SU-DHL-6 (cell line): ENCODE measurements around the gene GULP1.

ENCODE experiments used
- H2AFZ ChIP-seq: fragments of 200-600 bp; sonication (generic); 2 replicates; pipeline ENCODE4 v1.6.1; 2014; ENCODE audit warnings: low read depth, mild to moderate bottlenecking, moderate library complexity, mixed read lengths, antibody characterized with exemption, low read length; ENCODE audit not compliant: severe bottlenecking
- H3F3A ChIP-seq: fragments of 200-600 bp; shearing (Covaris generic); 2 replicates; pipeline ENCODE4 v1.6.0; 2016; ENCODE audit warnings: antibody characterized with exemption, mild to moderate bottlenecking; ENCODE audit not compliant: insufficient read depth
- H3K27ac ChIP-seq: fragments of 200-600 bp; sonication (generic); 2 replicates; pipeline ENCODE4 v1.5.1; 2016; ENCODE audit warnings: low read depth, mild to moderate bottlenecking, low read length, moderate library complexity, mixed read lengths
- H3K27me3 ChIP-seq: fragments of 200-600 bp; sonication (generic), shearing (Covaris generic); 2 replicates; pipeline ENCODE4 v1.6.0; 2014; ENCODE audit warnings: mild to moderate bottlenecking, low read length
- H3K36me3 ChIP-seq: fragments of 200-600 bp; sonication (generic); 2 replicates; pipeline ENCODE4 v1.6.1; 2014; ENCODE audit warnings: mild to moderate bottlenecking, low read length, mixed read lengths
- H3K4me2 ChIP-seq: fragments of 300-600, 200-600 bp; shearing (Covaris generic), sonication (generic); 2 replicates; pipeline ENCODE4 v1.6.0; 2014; ENCODE audit warnings: low read length, low read depth, mild to moderate bottlenecking; ENCODE audit not compliant: poor library complexity, severe bottlenecking
- H3K4me3 ChIP-seq: fragments of 200-600 bp; sonication (generic); 2 replicates; pipeline ENCODE4 v1.5.1; 2014; ENCODE audit warnings: antibody characterized with exemption, low read length, mild to moderate bottlenecking, mixed read lengths; ENCODE audit not compliant: insufficient read depth, poor library complexity, severe bottlenecking
- H3K79me2 ChIP-seq: fragments of 200-600 bp; sonication (generic); 2 replicates; pipeline ENCODE4 v1.6.1; 2014; ENCODE audit warnings: mild to moderate bottlenecking, low read length, moderate library complexity; ENCODE audit not compliant: insufficient read depth
- H3K9ac ChIP-seq: fragments of 200-600 bp; sonication (generic); 2 replicates; pipeline ENCODE4 v1.7.0; 2014; ENCODE audit warnings: mild to moderate bottlenecking, low read length
- H3K9me2 ChIP-seq: fragments of 200-600 bp; sonication (generic); replicated peaks from 2 replicates; pipeline ENCODE4 v1.6.1; 2014; ENCODE audit warnings: low read length; ENCODE audit not compliant: insufficient read depth
- H3K9me3 ChIP-seq: fragments of 200-600 bp; sonication (generic); 2 replicates; pipeline ENCODE4 v1.6.1; 2014; ENCODE audit warnings: low read length, mixed read lengths; ENCODE audit not compliant: insufficient read depth
- H4K20me1 ChIP-seq: fragments of 200-600 bp; sonication (generic); 2 replicates; pipeline ENCODE4 v1.6.1; 2014; ENCODE audit warnings: low read depth, mild to moderate bottlenecking, antibody characterized with exemption, low read length, moderate library complexity, mixed read lengths
- EZH2phosphoT487 ChIP-seq: fragments of 200-600 bp; sonication (generic), shearing (Covaris generic); conservative IDR thresholded peaks from 2 replicates; pipeline ENCODE4 v1.6.1; 2018; ENCODE audit warnings: mild to moderate bottlenecking, antibody characterized with exemption, low read length, moderate library complexity, mixed read lengths
- TF ChIP-seq, protein P1 (sequence below): fragments of 200-600 bp; sonication (generic); IDR thresholded peaks from one replicate; pipeline ENCODE4 v1.5.1; 2017; ENCODE audit warnings: antibody characterized with exemption, mild to moderate bottlenecking, low read length, moderate library complexity; ENCODE audit not compliant: insufficient read depth, poor library complexity, severe bottlenecking

GULP1 gene

DNA sequence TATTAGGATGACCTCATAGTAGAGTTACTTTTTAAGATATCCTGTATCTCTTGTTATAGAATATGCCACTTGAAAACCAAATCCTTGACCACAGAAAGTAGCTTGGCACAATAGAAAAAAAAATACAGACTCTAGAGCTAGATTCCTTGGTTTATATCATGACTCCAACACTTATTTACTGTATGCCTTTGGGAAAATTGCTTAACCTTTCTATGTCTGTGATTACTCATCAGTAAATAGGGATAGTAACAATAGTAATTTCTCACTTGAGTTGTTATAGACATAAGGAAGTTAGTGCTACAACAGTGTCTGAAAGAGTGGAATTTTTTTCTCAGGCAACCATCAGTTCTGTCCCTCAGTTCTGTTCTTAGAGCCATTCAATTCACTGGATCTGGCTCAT lies 193.8 kb downstream of the GULP1 start:
- no peaks in the 10 kb centered on the region for H3K36me3 ChIP-seq
- no peak overlapping the region for H3K9ac ChIP-seq
- H4K20me1 ChIP-seq, result no peaks in the 10 kb centered on the region
- H3K9me3 ChIP-seq, result no peaks in the 10 kb centered on the region
- no peaks in the 10 kb centered on the region for H3K79me2 ChIP-seq
- H3K27ac ChIP-seq, result no peak overlapping the region
- no peaks in the 10 kb centered on the region for H3K9me2 ChIP-seq
- no peaks in the 10 kb centered on the region for H3K27me3 ChIP-seq
- TF ChIP-seq, protein P1, sequence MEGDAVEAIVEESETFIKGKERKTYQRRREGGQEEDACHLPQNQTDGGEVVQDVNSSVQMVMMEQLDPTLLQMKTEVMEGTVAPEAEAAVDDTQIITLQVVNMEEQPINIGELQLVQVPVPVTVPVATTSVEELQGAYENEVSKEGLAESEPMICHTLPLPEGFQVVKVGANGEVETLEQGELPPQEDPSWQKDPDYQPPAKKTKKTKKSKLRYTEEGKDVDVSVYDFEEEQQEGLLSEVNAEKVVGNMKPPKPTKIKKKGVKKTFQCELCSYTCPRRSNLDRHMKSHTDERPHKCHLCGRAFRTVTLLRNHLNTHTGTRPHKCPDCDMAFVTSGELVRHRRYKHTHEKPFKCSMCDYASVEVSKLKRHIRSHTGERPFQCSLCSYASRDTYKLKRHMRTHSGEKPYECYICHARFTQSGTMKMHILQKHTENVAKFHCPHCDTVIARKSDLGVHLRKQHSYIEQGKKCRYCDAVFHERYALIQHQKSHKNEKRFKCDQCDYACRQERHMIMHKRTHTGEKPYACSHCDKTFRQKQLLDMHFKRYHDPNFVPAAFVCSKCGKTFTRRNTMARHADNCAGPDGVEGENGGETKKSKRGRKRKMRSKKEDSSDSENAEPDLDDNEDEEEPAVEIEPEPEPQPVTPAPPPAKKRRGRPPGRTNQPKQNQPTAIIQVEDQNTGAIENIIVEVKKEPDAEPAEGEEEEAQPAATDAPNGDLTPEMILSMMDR, result no peak
- TF ChIP-seq EZH2phosphoT487, result no peak
- no peak overlapping the region for H2AFZ ChIP-seq
- no peak overlapping the region for H3K4me2 ChIP-seq
- no peaks in the 10 kb centered on the region for H3F3A ChIP-seq
- H3K4me3 ChIP-seq, result no peak overlapping the region

DNA sequence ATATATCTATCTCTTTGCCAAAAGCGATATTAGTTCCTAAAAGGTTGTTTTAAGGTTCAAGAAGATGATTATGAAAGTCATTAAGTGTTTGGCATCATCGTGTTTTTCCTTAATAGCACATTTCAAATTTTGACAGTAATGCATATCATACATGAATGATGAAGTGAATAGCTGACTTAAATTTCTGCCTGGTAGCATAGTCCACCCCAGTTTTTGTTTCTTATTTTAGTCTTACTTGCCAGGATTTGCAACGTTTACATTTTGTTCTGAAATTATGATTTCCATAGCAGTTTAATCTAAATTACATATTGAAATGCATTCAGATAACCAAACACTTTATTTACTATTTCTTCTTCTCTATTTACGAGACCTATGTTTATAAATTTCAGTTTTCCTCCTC lies 201.1 kb downstream of the GULP1 start:
- Histone ChIP-seq H3K9me3 (no peaks in the 10 kb centered on the region), H3K9me2 (no peaks in the 10 kb centered on the region), H3K27me3 (no peaks in the 10 kb centered on the region), H2AFZ (no peak overlapping the region), H3F3A (no peaks in the 10 kb centered on the region), H3K79me2 (no peaks in the 10 kb centered on the region), H3K9ac (no peak overlapping the region), H3K4me2 (no peak overlapping the region), H4K20me1 (no peaks in the 10 kb centered on the region), H3K27ac (no peak overlapping the region), H3K36me3 (no peaks in the 10 kb centered on the region), H3K4me3 (no peak overlapping the region)
- TF ChIP-seq, protein P1, result no peak
- TF ChIP-seq EZH2phosphoT487, result no peak

DNA sequence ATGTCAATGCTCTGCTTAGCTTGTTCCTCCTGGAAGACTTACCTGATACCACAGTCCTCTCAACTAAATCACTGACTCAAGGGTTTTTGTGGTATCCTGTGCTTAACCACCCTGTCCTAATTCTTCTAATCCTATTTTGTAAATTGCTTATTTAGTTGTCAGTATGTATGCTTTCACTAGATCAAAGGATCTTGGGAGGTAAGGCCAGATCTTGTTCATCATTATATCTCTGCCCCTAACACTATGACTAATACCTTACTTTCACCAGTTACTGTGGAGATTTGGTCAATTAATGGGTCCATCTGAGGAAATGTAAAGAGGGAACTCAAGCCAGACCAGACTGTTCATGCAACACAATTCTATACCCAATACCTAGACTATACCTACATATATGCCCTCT lies 203.2 kb downstream of the GULP1 start:
- TF ChIP-seq, protein P1, result no peak
- TF ChIP-seq EZH2phosphoT487, result no peak
- Histone ChIP-seq H3K4me2 (no peak overlapping the region), H3K27ac (no peak overlapping the region), H3K36me3 (no peaks in the 10 kb centered on the region), H3K9me3 (no peaks in the 10 kb centered on the region), H3K27me3 (no peaks in the 10 kb centered on the region), H3K79me2 (no peaks in the 10 kb centered on the region), H3K9me2 (no peaks in the 10 kb centered on the region), H3K4me3 (no peak overlapping the region), H2AFZ (no peak overlapping the region), H3K9ac (no peak overlapping the region), H3F3A (no peaks in the 10 kb centered on the region), H4K20me1 (no peaks in the 10 kb centered on the region)

DNA sequence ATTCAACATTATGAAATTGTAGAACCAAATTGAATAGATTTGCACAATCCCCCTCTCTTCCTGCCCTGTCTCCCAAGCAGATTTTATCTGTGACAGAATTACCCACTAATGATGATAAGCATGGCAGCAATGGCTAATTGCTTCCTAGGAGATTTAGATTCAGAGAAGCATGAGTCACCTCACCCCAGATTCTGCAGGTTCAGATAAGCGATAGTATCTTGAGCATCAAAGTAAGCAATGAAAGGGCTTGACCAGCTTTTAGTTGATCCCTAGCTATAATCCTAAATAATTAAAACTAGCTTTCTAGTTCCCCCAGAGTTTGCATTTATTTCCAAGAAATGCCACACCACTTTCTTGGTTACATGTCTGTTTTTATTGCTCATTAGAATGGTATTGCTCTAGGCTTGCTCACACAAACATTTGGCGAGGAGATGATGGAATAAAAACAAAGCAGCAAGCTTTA lies 204.3 kb downstream of the GULP1 start:
- H3K4me2 ChIP-seq, result no peak overlapping the region

More for the DNA sequence above, 204.3 kb downstream of the GULP1 start:
- Histone ChIP-seq H3K9me3 (no peaks in the 10 kb centered on the region), H4K20me1 (no peaks in the 10 kb centered on the region), H3K9me2 (no peaks in the 10 kb centered on the region), H3K9ac (no peak overlapping the region), H2AFZ (no peak overlapping the region), H3K79me2 (no peaks in the 10 kb centered on the region), H3K4me3 (no peak overlapping the region), H3K27me3 (no peaks in the 10 kb centered on the region), H3K36me3 (no peaks in the 10 kb centered on the region), H3K27ac (no peak overlapping the region), H3F3A (no peaks in the 10 kb centered on the region)
- no peak for TF ChIP-seq EZH2phosphoT487
- TF ChIP-seq, protein P1, result no peak
